HCT116 (cell line): Measurements from ENCODE around the gene MTFR1L. TPM values are rescaled to one million over a fixed set of nuclear protein-coding genes. Genes with fewer than 3 reads are reported as not detected.

Source experiments
- ATAC-seq: fragments of 200-7000 bp; cut with Tn5 transposase; 2 replicates; pipeline ENCODE4 v1.9.1; 2020; ENCODE audit warnings: mild to moderate bottlenecking, moderate library complexity
- BruUV-seq: library from RNA; stranded (reverse); fragments of 400-500 nt; replicated peaks from 2 replicates; lab custom pipeline; 2021; lab: Mats Ljungman, UMichigan
- CTCF ChIA-PET: fragments of 300-600 bp; sonication (Branson Sonifier 250); formaldehyde crosslinking; loops from one replicate; lab custom pipeline; 2021; ENCODE audit warnings: antibody characterized with exemption; lab: Charles Lee
- POLR2A ChIA-PET: fragments of 300-600, 350-600 bp; sonication (Branson Sonifier 250); formaldehyde crosslinking; loops from one replicate; lab custom pipeline; 2021; ENCODE audit warnings: antibody characterized with exemption; lab: Charles Lee
- RAD21 ChIA-PET, 2 experiments: fragments of 300-600 bp; sonication (Branson Sonifier 250); formaldehyde crosslinking; loops; one replicate each; lab custom pipeline; 2023; ENCODE audit warnings: low total read pairs in 2 of 2; ENCODE audit not compliant: uncharacterized antibody in 2 of 2, unreplicated experiment in 2 of 2, low non-redundant PET in 1 of 2; lab: Charles Lee
- DNase-seq: peaks from one replicate; pipeline ENCODE4 v3.0.0-alpha.2; 2010; ENCODE audit warnings: low read depth, low spot score
- H2AFZ ChIP-seq: fragments of 200-600 bp; shearing (Covaris generic), sonication (generic); 2 replicates; pipeline ENCODE4 v1.6.1; 2017; ENCODE audit warnings: low read depth, mixed run types, mixed read lengths, antibody characterized with exemption, low read length; ENCODE audit not compliant: poor library complexity, severe bottlenecking
- H3K27ac ChIP-seq: 2 replicates; pipeline ENCODE4 v1.5.1; 2012; ENCODE audit warnings: low read depth, low read length
- H3K27me3 ChIP-seq: fragments of 200-600 bp; sonication (generic); 2 replicates; pipeline ENCODE4 v1.6.1; 2016; ENCODE audit warnings: mixed run types, low read length, mixed read lengths; ENCODE audit not compliant: insufficient read depth
- H3K36me3 ChIP-seq, 2 experiments: fragments of 200-500 bp in 1 of 2; fragments of 200-600 bp in 1 of 2; sonication (Bioruptor generic) in 1 of 2; sonication (generic) in 1 of 2; 2 replicates each; pipeline versions ENCODE4 v1.5.1 to v1.6.1; 2014 to 2016; ENCODE audit warnings: low read length in 2 of 2, inconsistent platforms in 1 of 2, mixed read lengths in 1 of 2, mixed run types in 1 of 2; ENCODE audit not compliant: insufficient read depth in 2 of 2, control insufficient read depth in 1 of 2
- H3K4me1 ChIP-seq, 2 experiments: fragments of 200-600 bp in 1 of 2; sonication (generic) in 1 of 2; 2 replicates each; pipeline versions ENCODE4 v1.5.1 to v1.6.1; 2012 to 2017; ENCODE audit warnings: low read length in 2 of 2, inconsistent platforms in 1 of 2, mild to moderate bottlenecking in 1 of 2, mixed read lengths in 1 of 2, mixed run types in 1 of 2, moderate library complexity in 1 of 2; ENCODE audit not compliant: insufficient read depth in 2 of 2, control insufficient read depth in 1 of 2
- H3K4me2 ChIP-seq: fragments of 200-600 bp; sonication (generic); 2 replicates; pipeline ENCODE4 v1.6.1; 2017; ENCODE audit warnings: mixed run types, low read length, mixed read lengths
- H3K4me3 ChIP-seq, 2 experiments: fragments of 200-600 bp in 1 of 2; sonication (generic) in 1 of 2; replicated peaks in 1 of 2; 2 replicates each; pipeline ENCODE4 v1.5.1; 2011 to 2016; ENCODE audit warnings: low read length in 2 of 2, control low read depth in 1 of 2, low read depth in 1 of 2, mild to moderate bottlenecking in 1 of 2, mixed read lengths in 1 of 2, mixed run types in 1 of 2
- H3K79me2 ChIP-seq: fragments of 200-600 bp; sonication (generic); 2 replicates; pipeline ENCODE4 v1.6.1; 2017; ENCODE audit warnings: mild to moderate bottlenecking, mixed run types, low read length, moderate library complexity, mixed read lengths; ENCODE audit not compliant: insufficient read depth
- H3K9ac ChIP-seq: fragments of 200-600 bp; sonication (generic); 2 replicates; pipeline ENCODE4 v1.6.1; 2016; ENCODE audit warnings: low read length, mixed read lengths
- H3K9me2 ChIP-seq: fragments of 200-600 bp; sonication (generic), shearing (Covaris generic); 2 replicates; pipeline ENCODE4 v1.6.1; 2017; ENCODE audit warnings: mixed run types, mild to moderate bottlenecking, moderate library complexity; ENCODE audit not compliant: insufficient read depth
- H3K9me3 ChIP-seq, 2 experiments: fragments of 200-500 bp in 1 of 2; fragments of 200-600 bp in 1 of 2; sonication (Bioruptor generic) in 1 of 2; sonication (generic) in 1 of 2; 2 replicates each; pipeline ENCODE4 v1.6.1; 2014 to 2017; ENCODE audit warnings: low read length in 2 of 2, mixed read lengths in 2 of 2, inconsistent platforms in 1 of 2, low read depth in 1 of 2, mild to moderate bottlenecking in 1 of 2, mixed run types in 1 of 2, moderate library complexity in 1 of 2; ENCODE audit not compliant: control insufficient read depth in 1 of 2, insufficient read depth in 1 of 2
- H4K20me1 ChIP-seq: fragments of 200-600 bp; sonication (generic), shearing (Covaris generic); 2 replicates; pipeline ENCODE4 v1.6.1; 2017; ENCODE audit warnings: mixed run types, mild to moderate bottlenecking, moderate library complexity; ENCODE audit not compliant: insufficient read depth
- ATF3 ChIP-seq: IDR thresholded peaks from 2 replicates; pipeline ENCODE4 v1.6.1; 2012
- CBX3 ChIP-seq: IDR thresholded peaks from 2 replicates; pipeline ENCODE4 v1.6.1; 2012; ENCODE audit warnings: low read depth
- CEBPB ChIP-seq: IDR thresholded peaks from 2 replicates; pipeline ENCODE4 v1.6.1; 2012; ENCODE audit warnings: low read depth
- EZH2phosphoT487 ChIP-seq: fragments of 200-600 bp; IDR thresholded peaks from 2 replicates; pipeline ENCODE4 v1.6.1; 2018; ENCODE audit warnings: antibody characterized with exemption, borderline replicate concordance
- JUND ChIP-seq: IDR thresholded peaks from 2 replicates; pipeline ENCODE4 v1.6.1; 2012
- MAX ChIP-seq: IDR thresholded peaks from 2 replicates; pipeline ENCODE4 v1.6.1; 2012
- REST ChIP-seq: IDR thresholded peaks from 2 replicates; pipeline ENCODE4 v1.6.1; 2012; ENCODE audit warnings: low read depth
- SIN3A ChIP-seq: IDR thresholded peaks from 2 replicates; pipeline ENCODE4 v1.6.1; 2012; ENCODE audit warnings: low read depth
- SP1 ChIP-seq: IDR thresholded peaks from 2 replicates; pipeline ENCODE4 v1.6.1; 2012; ENCODE audit warnings: low read depth
- TCF7L2 ChIP-seq: IDR thresholded peaks from 2 replicates; pipeline ENCODE4 v1.7.0; 2011; ENCODE audit warnings: borderline replicate concordance, inconsistent platforms; ENCODE audit not compliant: insufficient read depth, insufficient read length; ENCODE audit errors: extremely low read depth
- YY1 ChIP-seq: IDR thresholded peaks from 2 replicates; pipeline ENCODE4 v1.6.1; 2011; ENCODE audit warnings: low read length, low read depth, moderate library complexity, mild to moderate bottlenecking; ENCODE audit not compliant: insufficient replicate concordance; ENCODE audit errors: extremely low read depth
- ZBTB33 ChIP-seq: IDR thresholded peaks from 2 replicates; pipeline ENCODE4 v1.6.1; 2011; ENCODE audit warnings: mild to moderate bottlenecking, low read length, moderate library complexity; ENCODE audit not compliant: insufficient replicate concordance; ENCODE audit errors: extremely low read depth
- intact Hi-C: fragments of 100-400 bp; cut with micrococcal nuclease; formaldehyde crosslinking; loops from 2 replicates; pipeline ENCODE4 v1.10.0; 2022
- total RNA-seq: library from RNA; stranded (reverse); gene quantifications from one replicate; pipeline ENCODE4 v1.2.1, GENCODE V29; 2021; ENCODE audit not compliant: unreplicated experiment
- TF ChIP-seq, protein P1 (sequence below), 3 experiments: fragments of 200-600 bp in 1 of 3; sonication (generic) in 1 of 3; IDR thresholded peaks in 2 of 3; conservative IDR thresholded peaks in 1 of 3; 2 replicates each; pipeline ENCODE4 v1.5.1; 2012 to 2017; ENCODE audit warnings: low read depth in 2 of 3, low read length in 2 of 3, antibody characterized with exemption in 1 of 3, borderline replicate concordance in 1 of 3, control low read depth in 1 of 3, mild to moderate bottlenecking in 1 of 3, mixed read lengths in 1 of 3, mixed run types in 1 of 3, moderate library complexity in 1 of 3; ENCODE audit not compliant: insufficient read depth in 1 of 3

Gene MTFR1L
- total RNA-seq, 1 experiment from 2014 or later, result 35.8 TPM

DNA sequence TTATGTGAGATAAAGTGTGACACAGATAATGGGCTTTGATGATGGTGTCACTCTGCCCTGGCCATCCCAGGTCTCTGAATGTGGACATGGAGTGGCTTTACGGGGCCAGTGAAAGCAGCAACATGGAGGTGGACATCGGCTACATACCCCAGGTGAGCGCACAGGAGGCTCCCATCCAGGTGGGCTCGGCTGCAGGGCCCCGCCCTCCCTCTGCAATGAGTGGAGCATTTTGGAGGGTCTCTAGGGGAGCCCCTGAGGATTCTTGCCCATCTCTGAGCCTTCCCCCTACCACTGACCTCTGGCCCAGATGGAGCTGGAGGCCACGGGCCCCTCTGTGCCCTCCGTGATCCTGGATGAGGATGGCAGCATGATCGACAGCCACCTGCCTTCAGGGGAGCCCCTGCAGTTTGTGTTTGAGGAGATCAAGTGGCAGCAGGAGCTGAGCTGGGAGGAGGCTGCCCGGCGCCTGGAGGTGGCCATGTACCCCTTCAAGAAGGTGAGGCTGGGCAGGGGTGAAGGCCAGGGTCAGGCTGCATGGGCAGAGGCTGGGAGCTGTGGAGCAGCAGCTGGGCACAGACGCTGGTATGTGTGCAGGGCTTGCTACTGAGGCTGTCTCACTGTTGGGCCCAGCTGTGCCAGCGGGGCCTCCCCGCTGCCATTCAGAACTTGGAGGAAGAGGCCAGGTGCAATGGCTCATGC is 8.2 kb upstream of the MTFR1L start:
- Histone ChIP-seq H3K4me3 (no peak overlapping the region), H3K36me3 (no peaks in the 10 kb centered on the region; a peak in 1 of 4 replicates), H2AFZ (no peak overlapping the region), H3K4me1 (peaks cover 0 to 4% of the 10 kb centered on the region in 2 experiments; a peak in 1 of 4 replicates), H3K27me3 (no peaks in the 10 kb centered on the region), H3K9ac (no peak overlapping the region), H3K4me2 (no peak overlapping the region), H3K9me3 (no peaks in the 10 kb centered on the region), H3K9me2 (no peaks in the 10 kb centered on the region), H3K27ac (no peak overlapping the region; the same call in 1 of the 2 replicates), H3K79me2 (no peaks in the 10 kb centered on the region), H4K20me1 (no peaks in the 10 kb centered on the region)
- TF ChIP-seq JUND (no peak), YY1 (no peak), SP1 (no peak), CEBPB (no peak), MAX (no peak), TCF7L2 (no peak), ZBTB33 (no peak), ATF3 (no peak), SIN3A (no peak), EZH2phosphoT487 (no peak), CBX3 (no peak), REST (no peak)
- TF ChIP-seq, protein P1, sequence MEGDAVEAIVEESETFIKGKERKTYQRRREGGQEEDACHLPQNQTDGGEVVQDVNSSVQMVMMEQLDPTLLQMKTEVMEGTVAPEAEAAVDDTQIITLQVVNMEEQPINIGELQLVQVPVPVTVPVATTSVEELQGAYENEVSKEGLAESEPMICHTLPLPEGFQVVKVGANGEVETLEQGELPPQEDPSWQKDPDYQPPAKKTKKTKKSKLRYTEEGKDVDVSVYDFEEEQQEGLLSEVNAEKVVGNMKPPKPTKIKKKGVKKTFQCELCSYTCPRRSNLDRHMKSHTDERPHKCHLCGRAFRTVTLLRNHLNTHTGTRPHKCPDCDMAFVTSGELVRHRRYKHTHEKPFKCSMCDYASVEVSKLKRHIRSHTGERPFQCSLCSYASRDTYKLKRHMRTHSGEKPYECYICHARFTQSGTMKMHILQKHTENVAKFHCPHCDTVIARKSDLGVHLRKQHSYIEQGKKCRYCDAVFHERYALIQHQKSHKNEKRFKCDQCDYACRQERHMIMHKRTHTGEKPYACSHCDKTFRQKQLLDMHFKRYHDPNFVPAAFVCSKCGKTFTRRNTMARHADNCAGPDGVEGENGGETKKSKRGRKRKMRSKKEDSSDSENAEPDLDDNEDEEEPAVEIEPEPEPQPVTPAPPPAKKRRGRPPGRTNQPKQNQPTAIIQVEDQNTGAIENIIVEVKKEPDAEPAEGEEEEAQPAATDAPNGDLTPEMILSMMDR (IDR thresholded peaks at IDR 0.05 in 2 of 3, conservative IDR thresholded peaks at IDR 0.05 in 1 of 3; ENCODE audit: borderline replicate concordance in 1 of 3, insufficient read depth in 1 of 3, low read depth in 2 of 3, low read length in 2 of 3), result no peak
- no TSS peak for BruUV-seq
- ATAC-seq, result no peak
- intact Hi-C loops, result loop anchor here (10.0 kb wide), 1 partner anchor 557 kb away; no protein-coding TSS in a partner anchor
- RAD21 ChIA-PET, result interaction anchor here in 1 of 2 experiments (1.0 to 1.4 kb wide), 2 partner anchors 203 to 308 kb away, joined by 3 read pairs; no protein-coding TSS in a partner anchor
- no peak for DNase-seq
- POLR2A ChIA-PET, result interaction anchor here (1.2 kb wide), 1 partner anchor 80 kb away, joined by 3 read pairs; no protein-coding TSS in a partner anchor
- CTCF ChIA-PET, result interaction anchor here (1.0 to 2.1 kb wide), 5 partner anchors 11 to 963 kb away, joined by 3 to 11 read pairs (median 7); partner anchors contain the start of gene SELENON
